Measurements from ENCODE around the gene CAPN1.
"Not testable (repeated sequence)": the region's sequence is repeated elsewhere in the genome, so short reads cannot be mapped to it uniquely, and the experiment has no call there.

CAPN1 gene

GRCh38 chr11:65181569-65182257 is at the start of gene CAPN1:
CAPN1 (plus strand) TSS chr11:65181928; CDS start chr11:65182702, 774 bp downstream.
- peak; percentile 45 to 59 for DNase-seq (ENCODE audit: low read depth in 1 of 2, low spot score in 1 of 2)

GRCh38 chr11:65132238-65132987 is 49.3 kb upstream of the CAPN1 start:
- DNase-seq (ENCODE audit: low read depth in 1 of 2, low spot score in 1 of 2) = no peak

- no peak for DNase-seq (ENCODE audit: low read depth in 1 of 2, low spot score in 1 of 2)
These were observed 48.6 kb upstream of the CAPN1 start for GRCh38 chr11:65132988-65133700.

- DNase-seq (ENCODE audit: low read depth in 1 of 2, low spot score in 1 of 2) = no peak
These were observed 48.0 kb upstream of the CAPN1 start for GRCh38 chr11:65133724-65134123.

- DNase-seq (ENCODE audit: low read depth in 1 of 2, low spot score in 1 of 2) = peak; percentile 84 to 86
These were observed 47.3 kb upstream of the CAPN1 start, which contains the start of gene SYVN1 for GRCh38 chr11:65134240-65134951. SYVN1 (minus strand) TSS chr11:65134519; CDS start chr11:65133601, 918 bp downstream.

GRCh38 chr11:65134952-65135632 is 46.6 kb upstream of the CAPN1 start:
- DNase-seq (ENCODE audit: low read depth in 1 of 2, low spot score in 1 of 2) = peak; percentile 60 to 63

- DNase-seq (ENCODE audit: low read depth in 1 of 2, low spot score in 1 of 2) = no peak
These were observed 46.0 kb upstream of the CAPN1 start for GRCh38 chr11:65135633-65136145.

GRCh38 chr11:65136515-65137096 is 45.1 kb upstream of the CAPN1 start:
- no peak for DNase-seq (ENCODE audit: low read depth in 1 of 2, low spot score in 1 of 2)

- DNase-seq (ENCODE audit: low read depth in 1 of 2, low spot score in 1 of 2) = no peak
These were observed 39.7 kb upstream of the CAPN1 start for GRCh38 chr11:65141896-65142494.

- no peak for DNase-seq (ENCODE audit: low read depth in 1 of 2, low spot score in 1 of 2)
These were observed 34.2 kb upstream of the CAPN1 start for GRCh38 chr11:65147352-65148075.

GRCh38 chr11:65148657-65149056 is 33.1 kb upstream of the CAPN1 start:
- no peak for DNase-seq (ENCODE audit: low read depth in 1 of 2, low spot score in 1 of 2)

- DNase-seq (ENCODE audit: low read depth in 1 of 2, low spot score in 1 of 2) = not testable (repeated sequence)
These were observed 31.6 kb upstream of the CAPN1 start for GRCh38 chr11:65150131-65150508.

- DNase-seq (ENCODE audit: low read depth in 1 of 2, low spot score in 1 of 2) = no peak
These were observed 31.0 kb upstream of the CAPN1 start for GRCh38 chr11:65150509-65151299.

GRCh38 chr11:65151331-65151899 is 30.3 kb upstream of the CAPN1 start:
- no peak for DNase-seq (ENCODE audit: low read depth in 1 of 2, low spot score in 1 of 2)

GRCh38 chr11:65152122-65152521 is 29.6 kb upstream of the CAPN1 start:
- DNase-seq (ENCODE audit: low read depth in 1 of 2, low spot score in 1 of 2) = no peak

- no peak for DNase-seq (ENCODE audit: low read depth in 1 of 2, low spot score in 1 of 2)
These were observed 25.5 kb upstream of the CAPN1 start for GRCh38 chr11:65156256-65156655.

- DNase-seq (ENCODE audit: low read depth in 1 of 2, low spot score in 1 of 2) = no peak
These were observed 24.8 kb upstream of the CAPN1 start for GRCh38 chr11:65156926-65157325.

GRCh38 chr11:65157336-65157735 is 24.4 kb upstream of the CAPN1 start:
- no peak for DNase-seq (ENCODE audit: low read depth in 1 of 2, low spot score in 1 of 2)

Data from stimulated activated CD4-positive, alpha-beta T cell treated with anti-CD3 and anti-CD28 coated beads, Interleukin-15, amount 100 ng/mL, for 1 hour (primary cell).